HepG2 (cell line): Measurements from ENCODE around the gene SLC25A27. TPM values are rescaled to one million over a fixed set of nuclear protein-coding genes. Genes with fewer than 3 reads are reported as not detected.

Experiments
- ATAC-seq: fragments of 200-7000 bp; cut with Tn5 transposase; 3 replicates; pipeline ENCODE4 v1.9.1; 2020; ENCODE audit warnings: mild to moderate bottlenecking, moderate library complexity
- BruUV-seq: library from RNA; stranded (reverse); fragments of 400-500 nt; replicated peaks from 2 replicates; lab custom pipeline; 2021; lab: Mats Ljungman, UMichigan
- CTCF ChIA-PET: fragments of 300-600 bp; formaldehyde crosslinking; extraction: SDS; loops from one replicate; lab custom pipeline; 2021; ENCODE audit warnings: low total read pairs, inconsistent platforms, low intra/inter-chr PET ratio; lab: Yijun Ruan, JAX
- POLR2A ChIA-PET: fragments of 350-600 bp; sonication (Branson Sonifier 250); formaldehyde crosslinking; loops from one replicate; lab custom pipeline; 2020; ENCODE audit warnings: antibody characterized with exemption, inconsistent platforms; lab: Yijun Ruan, JAX
- DNase-seq: peaks from one replicate; pipeline ENCODE4 v3.0.0-alpha.2; 2015; ENCODE audit warnings: low spot score
- FAIRE-seq: peaks from 3 replicates; lab custom pipeline; 2011; peaks lifted over from hg19 to GRCh38; lab: Jason Lieb, UNC
- H2AFZ ChIP-seq: one replicate; pipeline ENCODE4 v1.6.1; 2011; ENCODE audit warnings: low read length, inconsistent platforms
- H3K27ac ChIP-seq: fragments of 300-600 bp; 3 replicates; pipeline ENCODE4 v1.8.0; 2011; ENCODE audit warnings: mixed run types, mild to moderate bottlenecking, mixed read lengths, low read length, inconsistent platforms; ENCODE audit not compliant: insufficient read depth; ENCODE audit errors: extremely low read length
- H3K27me3 ChIP-seq, 2 experiments: fragments of 200-600 bp in 1 of 2; 2 replicates in 1 of 2; 3 replicates in 1 of 2; pipeline versions ENCODE4 v1.6.0 to v1.8.0; 2011; ENCODE audit warnings: low read length in 2 of 2, mild to moderate bottlenecking in 2 of 2, moderate library complexity in 2 of 2, inconsistent platforms in 1 of 2; ENCODE audit not compliant: insufficient read depth in 2 of 2, control insufficient read depth in 1 of 2
- H3K36me3 ChIP-seq, 2 experiments: fragments of 200-600 bp in 1 of 2; replicated peaks in 1 of 2; 2 replicates in 1 of 2; 3 replicates in 1 of 2; pipeline versions ENCODE4 v1.5.1 to v1.8.0; 2011; ENCODE audit warnings: low read length in 2 of 2, inconsistent platforms in 1 of 2; ENCODE audit not compliant: insufficient read depth in 2 of 2, control insufficient read depth in 1 of 2
- H3K4me1 ChIP-seq: 2 replicates; pipeline ENCODE4 v1.5.1; 2012; ENCODE audit warnings: low read length, inconsistent platforms; ENCODE audit not compliant: insufficient read depth
- H3K4me2 ChIP-seq: 2 replicates; pipeline ENCODE4 v1.6.0; 2011; ENCODE audit warnings: low read depth, low read length, inconsistent platforms
- H3K4me3 ChIP-seq, 3 experiments: fragments of 200-600 bp in 1 of 3; sonication (generic), shearing (Covaris generic) in 1 of 3; replicated peaks in 1 of 3; 2 replicates each; pipeline ENCODE4 v1.5.1; 2011 to 2016; ENCODE audit warnings: low read length in 3 of 3, inconsistent platforms in 2 of 3, low read depth in 2 of 3, mild to moderate bottlenecking in 2 of 3, control low read depth in 1 of 3, mixed read lengths in 1 of 3; ENCODE audit not compliant: insufficient read depth in 1 of 3
- H3K79me2 ChIP-seq: one replicate; pipeline ENCODE4 v1.6.1; 2011; ENCODE audit warnings: low read length, inconsistent platforms; ENCODE audit not compliant: insufficient read depth
- H3K9ac ChIP-seq: 2 replicates; pipeline ENCODE4 v1.6.0; 2011; ENCODE audit warnings: mild to moderate bottlenecking, low read depth, low read length, inconsistent platforms; ENCODE audit not compliant: insufficient read depth
- H3K9me3 ChIP-seq: 2 replicates; pipeline ENCODE4 v1.5.1; 2012; ENCODE audit warnings: mild to moderate bottlenecking, low read length
- H4K20me1 ChIP-seq: 2 replicates; pipeline ENCODE4 v1.6.0; 2011; ENCODE audit warnings: inconsistent platforms, mild to moderate bottlenecking, low read length, moderate library complexity; ENCODE audit not compliant: insufficient read depth
- MAFF ChIP-seq: IDR thresholded peaks from 2 replicates; pipeline ENCODE4 v1.6.1; 2011; ENCODE audit warnings: low read depth, low read length, improper control_type of control experiment
- PTBP1 ChIP-seq: fragments of 200-400 bp; formaldehyde crosslinking; IDR thresholded peaks from 2 replicates; pipeline ENCODE4 v1.6.1; 2018; ENCODE audit warnings: low read length, low read depth; ENCODE audit not compliant: poor library complexity, severe bottlenecking
- RCOR2 ChIP-seq: IDR thresholded peaks from 2 replicates; pipeline ENCODE4 v1.6.1; 2016; ENCODE audit warnings: missing biosample characterization, missing genetic modification reagents
- ZBTB1 ChIP-seq: sonication (generic); formaldehyde crosslinking; IDR thresholded peaks from 2 replicates; pipeline ENCODE4 v1.4.0; 2020; ENCODE audit warnings: missing genetic modification reagents, borderline replicate concordance
- ZNF34 ChIP-seq: sonication (generic); formaldehyde crosslinking; IDR thresholded peaks from 2 replicates; pipeline ENCODE4 v1.4.0; 2020; ENCODE audit warnings: mild to moderate bottlenecking, missing genetic modification reagents, borderline replicate concordance
- ZNF446 ChIP-seq: sonication (generic); formaldehyde crosslinking; IDR thresholded peaks from 2 replicates; pipeline ENCODE4 v1.5.0; 2020; ENCODE audit warnings: mild to moderate bottlenecking, missing genetic modification reagents
- ZNF777 ChIP-seq: sonication (generic); formaldehyde crosslinking; IDR thresholded peaks from 2 replicates; pipeline ENCODE4 v1.4.0; 2020; ENCODE audit warnings: missing genetic modification reagents
- ZNF816 ChIP-seq: sonication (generic); formaldehyde crosslinking; IDR thresholded peaks from 2 replicates; pipeline ENCODE4 v1.8.0; 2022; ENCODE audit warnings: missing genetic modification reagents, mild to moderate bottlenecking, borderline replicate concordance
- ZNF878 ChIP-seq: sonication (generic); formaldehyde crosslinking; IDR thresholded peaks from 2 replicates; pipeline ENCODE4 v1.8.1; 2023; ENCODE audit warnings: mild to moderate bottlenecking, missing genetic modification reagents, moderate library complexity
- WGBS: methylation state at CpG from one replicate; pipeline ENCODE4 v1.1.6; 2017; ENCODE audit warnings: low lambda C conversion rate; 5-methylcytosine and 5-hydroxymethylcytosine counted together
- in situ Hi-C: cut with HindIII; loops from 2 replicates; pipeline ENCODE4 v1.10.0; 2017; ENCODE audit warnings: low pct_unique_long_range_greater_than_20kb; ENCODE audit not compliant: extremely low pct_ligation_motif_present
- intact Hi-C: fragments of 100-400 bp; cut with micrococcal nuclease; formaldehyde crosslinking; loops from one replicate; pipeline ENCODE4 v1.10.0; 2022; ENCODE audit not compliant: unreplicated experiment
- polyA plus RNA-seq, 8 experiments: library from polyadenylated mRNA; depleted of rRNA in 3 of 8; stranded (reverse) in 7 of 8; unstranded in 1 of 8; fragments of >200 nt; fragmentation: Illumina TruSeq in 4 of 8; extraction: Trizol in 4 of 8; gene quantifications; 2 replicates each; pipeline versions ENCODE4 v1.2.1 to v1.2.3, GENCODE V29; 2011 to 2016; ENCODE audit warnings: low read depth in 4 of 8, missing spikeins in 1 of 8, mixed read lengths in 1 of 8; ENCODE audit not compliant: insufficient read depth in 1 of 8
- total RNA-seq, 5 experiments: library from RNA; depleted of rRNA; stranded (reverse); fragments of >200 nt; fragmentation: Illumina TruSeq; extraction: Trizol; gene quantifications; 2 replicates each; pipeline ENCODE4 v1.2.3, GENCODE V29; 2016; ENCODE audit warnings: low read depth in 1 of 5

Gene SLC25A27
- total and polyA plus RNA-seq, 2 of the 13 experiments (the other 11 are each of a cell fraction or from before 2014, with no cell fraction given): 0.46 to 1.3 TPM

GRCh38 chr6:46638650-46639049, 14.1 kb upstream of the SLC25A27 start (continued):
- TF ChIP-seq ZNF816 (CRISPR knock-in tag) (no peak), RCOR2 (CRISPR knock-in tag) (no peak), ZNF34 (CRISPR knock-in tag) (no peak), PTBP1 (no peak), ZNF878 (CRISPR knock-in tag) (no peak), MAFF (no peak)

- DNase-seq (no peak), ATAC-seq (no peak), FAIRE-seq (no peak)
- Histone ChIP-seq H3K36me3 (no peaks in the 10 kb centered on the region), H3K9ac (no peak overlapping the region), H3K27ac (no peak overlapping the region), H3K79me2 (no peaks in the 10 kb centered on the region), H4K20me1 (no peaks in the 10 kb centered on the region), H3K27me3 (no peaks in the 10 kb centered on the region), H3K4me3 (no peak overlapping the region), H3K4me1 (no peaks in the 10 kb centered on the region), H3K4me2 (no peak overlapping the region), H3K9me3 (no peaks in the 10 kb centered on the region), H2AFZ (no peak overlapping the region)
- ChIA-PET CTCF (no interaction called here), POLR2A (no interaction called here)
- in situ Hi-C loops: no loop called here
- 64% methylated on average over 4 of the region's 4 CpGs for WGBS
- intact Hi-C loops: no loop called here
- no TSS peak for BruUV-seq
- TF ChIP-seq ZBTB1 (CRISPR knock-in tag): no peak
- TF ChIP-seq ZNF777: no peak
- no peak for TF ChIP-seq ZNF446 (CRISPR knock-in tag)
Measured at GRCh38 chr6:46642928-46643751, 9.6 kb upstream of the SLC25A27 start.
